ENCODE data around the gene PRSS36.
"Not testable (repeated sequence)": the region's sequence is repeated elsewhere in the genome, so short reads cannot be mapped to it uniquely, and the experiment has no call there.

The PRSS36 gene

GRCh38 chr16:31149894-31150890 is at the start of gene PRSS36:
Gene PRSS36 (minus strand): TSS chr16:31150066. CDS start chr16:31150035, 31 bp downstream.
- H3K4me3 ChIP-seq (ENCODE audit: low read length in 2 of 2): no peak within 1 kb of the TSS

GRCh38 chr16:31199430-31200041 is 49.7 kb upstream of the PRSS36 start:
- peaks cover 6 to 10% of the 10 kb centered on the region in 2 donors for H3K27me3 ChIP-seq (ENCODE audit: control insufficient read depth in 1 of 2, insufficient read depth in 2 of 2, low read length in 2 of 2)
- no peaks in the 10 kb centered on the region for H3K9me3 ChIP-seq (ENCODE audit: control insufficient read depth in 2 of 2, low read length in 2 of 2)
- H3K9ac ChIP-seq (ENCODE audit: low read length in 2 of 2): no peak overlapping the region
- H3K36me3 ChIP-seq (ENCODE audit: control insufficient read depth in 2 of 2, insufficient read depth in 2 of 2, low read length in 2 of 2): peaks cover 21 to 23% of the 10 kb centered on the region in 2 donors
- no peak overlapping the region for H3K4me3 ChIP-seq (ENCODE audit: low read length in 2 of 2)
- H3K27ac ChIP-seq (ENCODE audit: low read length): no peak overlapping the region
- H3K4me1 ChIP-seq (ENCODE audit: control insufficient read depth, insufficient read depth, low read length): peaks cover 21% of the 10 kb centered on the region

More at GRCh38 chr16:31149894-31150890, at the start of gene PRSS36:
- Histone ChIP-seq H3K27me3 (ENCODE audit: control insufficient read depth in 1 of 2, insufficient read depth in 2 of 2, low read length in 2 of 2) (peaks cover 14 to 18% of the 10 kb centered on the region in 2 donors), H3K36me3 (ENCODE audit: control insufficient read depth in 2 of 2, insufficient read depth in 2 of 2, low read length in 2 of 2) (no peaks in the 10 kb centered on the region), H3K9me3 (ENCODE audit: control insufficient read depth in 2 of 2, low read length in 2 of 2) (no peaks in the 10 kb centered on the region), H3K27ac (ENCODE audit: low read length) (no peak within 1 kb of the TSS), H3K4me1 (ENCODE audit: control insufficient read depth, insufficient read depth, low read length) (no peaks in the 10 kb centered on the region), H3K9ac (ENCODE audit: low read length in 2 of 2) (no peak within 1 kb of the TSS)

DNA sequence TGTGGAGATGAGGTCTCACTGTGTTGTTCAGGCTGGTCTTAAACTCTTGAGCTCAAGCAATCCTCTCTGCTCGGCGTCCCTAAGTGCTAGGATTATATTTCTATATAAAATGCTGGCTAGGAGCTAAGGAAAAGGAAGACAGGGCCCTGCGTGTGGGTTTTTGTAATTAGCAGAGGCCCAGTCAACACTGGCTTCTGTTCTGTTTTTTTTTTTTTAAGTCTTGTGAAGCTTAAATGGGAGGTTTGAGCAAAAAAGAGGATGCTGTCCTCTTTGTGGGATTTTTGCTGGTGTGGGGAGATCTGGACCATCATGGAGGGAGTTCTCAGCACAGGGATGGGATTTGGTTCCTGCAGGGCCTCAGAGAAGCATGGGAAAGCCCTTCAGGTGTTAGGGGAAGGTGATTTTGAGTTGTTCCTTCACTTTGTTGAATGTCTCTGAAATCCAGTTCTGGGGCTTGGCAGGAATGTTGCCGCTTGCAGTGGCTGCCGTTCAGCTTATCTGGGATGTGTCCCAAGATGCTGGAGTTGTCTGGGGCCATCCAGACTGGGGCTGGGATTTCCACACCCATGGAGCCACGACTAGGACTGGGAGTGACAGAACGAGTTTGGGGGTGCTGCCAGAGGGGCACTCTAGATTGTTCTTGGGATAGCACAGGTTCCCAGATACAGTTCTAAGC is 48.5 kb upstream of the PRSS36 start:
- Histone ChIP-seq H3K9ac (ENCODE audit: low read length in 2 of 2) (no peak overlapping the region), H3K36me3 (ENCODE audit: control insufficient read depth in 2 of 2, insufficient read depth in 2 of 2, low read length in 2 of 2) (peaks cover 27 to 32% of the 10 kb centered on the region in 2 donors)

GRCh38 chr16:31196324-31197088 is 46.6 kb upstream of the PRSS36 start:
- Histone ChIP-seq H3K4me3 (ENCODE audit: low read length in 2 of 2) (no peak overlapping the region), H3K36me3 (ENCODE audit: control insufficient read depth in 2 of 2, insufficient read depth in 2 of 2, low read length in 2 of 2) (peaks cover 40 to 46% of the 10 kb centered on the region in 2 donors), H3K9me3 (ENCODE audit: control insufficient read depth in 2 of 2, low read length in 2 of 2) (no peaks in the 10 kb centered on the region), H3K27me3 (ENCODE audit: control insufficient read depth in 1 of 2, insufficient read depth in 2 of 2, low read length in 2 of 2) (no peaks in the 10 kb centered on the region), H3K4me1 (ENCODE audit: control insufficient read depth, insufficient read depth, low read length) (peaks cover 6% of the 10 kb centered on the region), H3K9ac (ENCODE audit: low read length in 2 of 2) (no peak overlapping the region), H3K27ac (ENCODE audit: low read length) (no peak overlapping the region)

More for the DNA sequence above, 48.5 kb upstream of the PRSS36 start:
- no peak overlapping the region for H3K4me3 ChIP-seq (ENCODE audit: low read length in 2 of 2)
- peaks cover 6 to 10% of the 10 kb centered on the region in 2 donors for H3K27me3 ChIP-seq (ENCODE audit: control insufficient read depth in 1 of 2, insufficient read depth in 2 of 2, low read length in 2 of 2)
- no peaks in the 10 kb centered on the region for H3K9me3 ChIP-seq (ENCODE audit: control insufficient read depth in 2 of 2, low read length in 2 of 2)
- H3K27ac ChIP-seq (ENCODE audit: low read length): no peak overlapping the region
- peaks cover 21% of the 10 kb centered on the region for H3K4me1 ChIP-seq (ENCODE audit: control insufficient read depth, insufficient read depth, low read length)

DNA sequence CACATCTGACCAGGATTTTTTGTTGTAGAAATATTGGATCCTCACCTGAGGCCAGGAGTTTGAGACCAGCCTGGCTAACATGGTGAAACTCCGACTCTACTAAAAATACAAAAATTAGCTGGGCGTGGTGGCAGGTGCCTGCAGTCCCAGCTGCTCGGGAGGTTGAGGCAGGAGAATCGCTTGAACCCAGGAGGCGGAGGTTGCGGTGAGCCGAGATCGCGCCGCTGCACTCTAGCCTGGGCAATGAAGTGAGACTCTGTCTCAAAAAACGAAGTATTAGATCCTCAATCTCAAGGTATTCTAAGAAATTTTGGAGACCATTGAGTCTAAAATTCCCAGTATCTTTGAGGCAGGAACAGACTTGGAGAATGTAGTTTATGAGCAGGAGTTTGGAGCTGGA is 46.0 kb upstream of the PRSS36 start:
- not testable (repeated sequence) for H3K27ac ChIP-seq (ENCODE audit: low read length); H3K27me3 ChIP-seq (ENCODE audit: control insufficient read depth in 1 of 2, insufficient read depth in 2 of 2, low read length in 2 of 2)

DNA sequence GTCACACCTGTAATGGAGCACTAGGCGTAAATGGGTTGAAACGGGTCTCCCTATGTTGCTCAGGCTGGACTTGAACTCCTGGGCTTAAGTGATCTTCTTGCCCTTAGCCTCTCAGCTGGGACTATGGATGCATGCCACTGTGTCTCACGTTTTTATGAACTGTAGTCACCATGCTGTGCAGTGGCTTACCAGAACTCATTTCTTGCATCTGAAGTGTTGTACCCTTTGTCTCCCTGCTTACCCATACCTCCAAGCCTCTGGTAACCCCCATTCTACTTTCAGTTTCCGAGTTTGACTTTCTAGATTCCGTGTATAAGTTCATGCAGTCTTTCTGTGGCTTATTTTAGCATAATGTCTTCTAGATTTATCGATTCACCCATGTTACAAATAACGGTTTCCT is 45.0 kb upstream of the PRSS36 start:
- Histone ChIP-seq H3K9ac (ENCODE audit: low read length in 2 of 2) (no peak overlapping the region), H3K4me1 (ENCODE audit: control insufficient read depth, insufficient read depth, low read length) (no peaks in the 10 kb centered on the region), H3K4me3 (ENCODE audit: low read length in 2 of 2) (no peak overlapping the region), H3K27ac (ENCODE audit: low read length) (no peak overlapping the region), H3K36me3 (ENCODE audit: control insufficient read depth in 2 of 2, insufficient read depth in 2 of 2, low read length in 2 of 2) (peaks cover 56 to 62% of the 10 kb centered on the region in 2 donors), H3K9me3 (ENCODE audit: control insufficient read depth in 2 of 2, low read length in 2 of 2) (no peaks in the 10 kb centered on the region), H3K27me3 (ENCODE audit: control insufficient read depth in 1 of 2, insufficient read depth in 2 of 2, low read length in 2 of 2) (no peaks in the 10 kb centered on the region)

More for the DNA sequence above, 46.0 kb upstream of the PRSS36 start:
- H3K4me3 ChIP-seq (ENCODE audit: low read length in 2 of 2); H3K9ac ChIP-seq (ENCODE audit: low read length in 2 of 2); H3K4me1 ChIP-seq (ENCODE audit: control insufficient read depth, insufficient read depth, low read length); H3K9me3 ChIP-seq (ENCODE audit: control insufficient read depth in 2 of 2, low read length in 2 of 2): not testable (repeated sequence)
- peaks cover 47 to 52% of the 10 kb centered on the region in 2 donors for H3K36me3 ChIP-seq (ENCODE audit: control insufficient read depth in 2 of 2, insufficient read depth in 2 of 2, low read length in 2 of 2)

GRCh38 chr16:31193874-31194273 is 44.0 kb upstream of the PRSS36 start:
- H3K9ac ChIP-seq (ENCODE audit: low read length in 2 of 2): no peak overlapping the region
- H3K9me3 ChIP-seq (ENCODE audit: control insufficient read depth in 2 of 2, low read length in 2 of 2): no peaks in the 10 kb centered on the region
- no peak overlapping the region for H3K4me3 ChIP-seq (ENCODE audit: low read length in 2 of 2)
- no peak overlapping the region for H3K27ac ChIP-seq (ENCODE audit: low read length)
- H3K36me3 ChIP-seq (ENCODE audit: control insufficient read depth in 2 of 2, insufficient read depth in 2 of 2, low read length in 2 of 2): peaks cover 62 to 64% of the 10 kb centered on the region in 2 donors
- no peaks in the 10 kb centered on the region for H3K27me3 ChIP-seq (ENCODE audit: control insufficient read depth in 1 of 2, insufficient read depth in 2 of 2, low read length in 2 of 2)
- H3K4me1 ChIP-seq (ENCODE audit: control insufficient read depth, insufficient read depth, low read length): no peaks in the 10 kb centered on the region

DNA sequence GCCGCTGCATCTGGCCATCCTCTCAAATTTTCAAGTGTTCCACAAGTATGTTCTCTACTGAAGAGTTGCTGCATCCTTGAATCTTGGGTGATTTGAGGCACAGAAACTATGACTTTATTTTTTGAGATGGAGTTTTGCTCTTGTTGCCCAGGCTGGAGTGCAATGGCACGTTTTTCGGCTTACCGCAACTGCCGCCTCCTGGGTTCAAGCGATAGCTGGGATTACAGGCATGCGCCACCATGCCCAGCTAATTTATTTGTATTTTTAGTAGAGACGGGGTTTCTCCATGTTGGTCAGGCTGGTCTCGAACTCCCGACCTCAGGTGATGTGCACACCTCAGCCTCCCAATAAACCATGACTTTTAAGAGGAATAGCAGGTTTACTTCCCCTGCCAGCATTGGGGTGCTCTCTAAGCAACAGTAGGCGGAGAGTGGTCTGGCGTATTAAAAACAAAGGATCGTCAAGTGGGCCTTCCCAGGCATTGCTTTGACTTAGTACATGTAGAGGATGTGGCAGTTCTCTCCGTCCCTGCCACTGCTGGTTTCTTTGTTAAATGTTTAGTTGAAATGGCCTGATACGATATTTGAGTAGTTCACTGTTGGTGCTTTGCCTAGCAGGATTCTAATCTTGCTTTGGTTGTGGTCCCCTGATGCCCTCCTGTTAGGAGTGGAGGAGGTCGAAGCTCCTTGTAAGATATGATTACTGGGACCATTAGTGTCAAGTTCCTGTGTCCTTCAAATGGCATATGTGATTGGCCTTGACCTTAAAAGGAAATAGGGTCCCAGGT is 43.2 kb upstream of the PRSS36 start:
- Histone ChIP-seq H3K36me3 (ENCODE audit: control insufficient read depth in 2 of 2, insufficient read depth in 2 of 2, low read length in 2 of 2) (peaks cover 69 to 72% of the 10 kb centered on the region in 2 donors), H3K4me3 (ENCODE audit: low read length in 2 of 2) (no peak overlapping the region), H3K4me1 (ENCODE audit: control insufficient read depth, insufficient read depth, low read length) (no peaks in the 10 kb centered on the region), H3K27me3 (ENCODE audit: control insufficient read depth in 1 of 2, insufficient read depth in 2 of 2, low read length in 2 of 2) (no peaks in the 10 kb centered on the region), H3K9me3 (ENCODE audit: control insufficient read depth in 2 of 2, low read length in 2 of 2) (no peaks in the 10 kb centered on the region), H3K27ac (ENCODE audit: low read length) (no peak overlapping the region), H3K9ac (ENCODE audit: low read length in 2 of 2) (no peak overlapping the region)

- no peaks in the 10 kb centered on the region for H3K27me3 ChIP-seq (ENCODE audit: control insufficient read depth in 1 of 2, insufficient read depth in 2 of 2, low read length in 2 of 2)
- no peak overlapping the region for H3K9ac ChIP-seq (ENCODE audit: low read length in 2 of 2)
- peaks cover 78 to 84% of the 10 kb centered on the region in 2 donors for H3K36me3 ChIP-seq (ENCODE audit: control insufficient read depth in 2 of 2, insufficient read depth in 2 of 2, low read length in 2 of 2)
- H3K4me3 ChIP-seq (ENCODE audit: low read length in 2 of 2): no peak overlapping the region
- H3K9me3 ChIP-seq (ENCODE audit: control insufficient read depth in 2 of 2, low read length in 2 of 2): no peaks in the 10 kb centered on the region
- no peak overlapping the region for H3K27ac ChIP-seq (ENCODE audit: low read length)
- H3K4me1 ChIP-seq (ENCODE audit: control insufficient read depth, insufficient read depth, low read length): no peaks in the 10 kb centered on the region
Measured at GRCh38 chr16:31191697-31192428, 42.0 kb upstream of the PRSS36 start.

Measured in stomach smooth muscle (tissue), 2 donors.